T-helper 2 cell treated with Interferon-gamma antibody and Interleukin-4, amounts not matched to agents 5 μg/mL and 100 μg/mL, for 36 hours (primary cell): Measurements from ENCODE around the gene BRINP3.
"Not testable (repeated sequence)": the region's sequence is repeated elsewhere in the genome, so short reads cannot be mapped to it uniquely, and the experiment has no call there.

Experiments
- DNase-seq: peaks from one replicate; pipeline ENCODE4 v3.0.0; 2021; ENCODE audit warnings: low spot score
- H3K27ac Mint-ChIP-seq: one replicate; pipeline ENCODE4 v1.8.0; 2021; ENCODE audit warnings: mild to moderate bottlenecking, mixed read lengths
- H3K27me3 Mint-ChIP-seq: one replicate; pipeline ENCODE4 v1.8.0; 2021; ENCODE audit warnings: low read depth, mixed read lengths
- H3K36me3 Mint-ChIP-seq: one replicate; pipeline ENCODE4 v1.8.0; 2021; ENCODE audit warnings: low read depth, mixed read lengths
- H3K4me1 Mint-ChIP-seq: one replicate; pipeline ENCODE4 v1.8.0; 2021; ENCODE audit warnings: low read depth, mixed read lengths
- H3K4me3 Mint-ChIP-seq: one replicate; pipeline ENCODE4 v1.8.0; 2022; ENCODE audit warnings: mild to moderate bottlenecking, moderate library complexity, mixed read lengths
- H3K9me3 Mint-ChIP-seq: one replicate; pipeline ENCODE4 v1.8.0; 2021; ENCODE audit warnings: mixed read lengths

BRINP3 gene

GRCh38 chr1:190477762-190478148, at the start of gene BRINP3:
BRINP3 (minus strand) TSS chr1:190477864.
- no peaks in the 10 kb centered on the region for H3K9me3 Mint-ChIP-seq
- no peak for DNase-seq
- H3K27me3 Mint-ChIP-seq = peaks cover 41% of the 10 kb centered on the region
- no peaks in the 10 kb centered on the region for H3K4me1 Mint-ChIP-seq
- H3K36me3 Mint-ChIP-seq = no peaks in the 10 kb centered on the region
- H3K27ac Mint-ChIP-seq = no peak within 1 kb of the TSS
- H3K4me3 Mint-ChIP-seq = no peak within 1 kb of the TSS

GRCh38 chr1:190511554-190511953, 33.9 kb upstream of the BRINP3 start:
- Mint-ChIP-seq H3K27me3 (no peaks in the 10 kb centered on the region), H3K4me1 (no peaks in the 10 kb centered on the region), H3K4me3 (no peak overlapping the region), H3K27ac (no peak overlapping the region), H3K36me3 (no peaks in the 10 kb centered on the region), H3K9me3 (peaks cover 4% of the 10 kb centered on the region)
- DNase-seq = no peak

GRCh38 chr1:190507357-190507756, 29.7 kb upstream of the BRINP3 start:
- H3K27ac Mint-ChIP-seq = no peak overlapping the region
- H3K27me3 Mint-ChIP-seq = no peaks in the 10 kb centered on the region
- H3K4me1 Mint-ChIP-seq = no peaks in the 10 kb centered on the region
- no peaks in the 10 kb centered on the region for H3K36me3 Mint-ChIP-seq
- no peak for DNase-seq
- peaks cover 13% of the 10 kb centered on the region for H3K9me3 Mint-ChIP-seq
- no peak overlapping the region for H3K4me3 Mint-ChIP-seq

- H3K27me3 Mint-ChIP-seq, H3K36me3 Mint-ChIP-seq, H3K4me3 Mint-ChIP-seq, H3K4me1 Mint-ChIP-seq, DNase-seq, H3K27ac Mint-ChIP-seq: not testable (repeated sequence)
- peaks cover 12% of the 10 kb centered on the region for H3K9me3 Mint-ChIP-seq
Measured at GRCh38 chr1:190504539-190504938, 26.9 kb upstream of the BRINP3 start.

GRCh38 chr1:190497565-190497964, 19.9 kb upstream of the BRINP3 start:
- Mint-ChIP-seq H3K27ac (no peak overlapping the region), H3K4me3 (no peak overlapping the region), H3K9me3 (peaks cover 11% of the 10 kb centered on the region), H3K36me3 (no peaks in the 10 kb centered on the region), H3K4me1 (no peaks in the 10 kb centered on the region), H3K27me3 (no peaks in the 10 kb centered on the region)
- no peak for DNase-seq

- Mint-ChIP-seq H3K9me3 (peaks cover 11% of the 10 kb centered on the region), H3K27me3 (no peaks in the 10 kb centered on the region), H3K36me3 (no peaks in the 10 kb centered on the region), H3K4me1 (no peaks in the 10 kb centered on the region), H3K4me3 (no peak overlapping the region), H3K27ac (no peak overlapping the region)
- no peak for DNase-seq
Measured at GRCh38 chr1:190494451-190494850, 16.8 kb upstream of the BRINP3 start.

GRCh38 chr1:190491404-190491803, 13.7 kb upstream of the BRINP3 start:
- no peaks in the 10 kb centered on the region for H3K27me3 Mint-ChIP-seq
- peaks cover 3% of the 10 kb centered on the region for H3K9me3 Mint-ChIP-seq
- H3K4me3 Mint-ChIP-seq = no peak overlapping the region
- DNase-seq = no peak
- no peaks in the 10 kb centered on the region for H3K4me1 Mint-ChIP-seq
- H3K27ac Mint-ChIP-seq = no peak overlapping the region
- H3K36me3 Mint-ChIP-seq = no peaks in the 10 kb centered on the region

- Mint-ChIP-seq H3K9me3 (no peaks in the 10 kb centered on the region), H3K4me3 (no peak overlapping the region), H3K27me3 (peaks cover 1% of the 10 kb centered on the region), H3K36me3 (no peaks in the 10 kb centered on the region), H3K27ac (no peak overlapping the region), H3K4me1 (no peaks in the 10 kb centered on the region)
- no peak for DNase-seq
Measured at GRCh38 chr1:190484045-190484444, 6.4 kb upstream of the BRINP3 start.

GRCh38 chr1:190480231-190480630, 2.6 kb upstream of the BRINP3 start:
- DNase-seq = no peak
- H3K4me3 Mint-ChIP-seq = no peak overlapping the region
- H3K9me3 Mint-ChIP-seq = no peaks in the 10 kb centered on the region
- no peak overlapping the region for H3K27ac Mint-ChIP-seq
- H3K27me3 Mint-ChIP-seq = peaks cover 34% of the 10 kb centered on the region
- no peaks in the 10 kb centered on the region for H3K4me1 Mint-ChIP-seq
- H3K36me3 Mint-ChIP-seq = no peaks in the 10 kb centered on the region

GRCh38 chr1:190479516-190479915, 1.9 kb upstream of the BRINP3 start:
- H3K36me3 Mint-ChIP-seq = no peaks in the 10 kb centered on the region
- DNase-seq = no peak
- peaks cover 41% of the 10 kb centered on the region for H3K27me3 Mint-ChIP-seq
- no peak overlapping the region for H3K4me3 Mint-ChIP-seq
- no peak overlapping the region for H3K27ac Mint-ChIP-seq
- no peaks in the 10 kb centered on the region for H3K9me3 Mint-ChIP-seq
- no peaks in the 10 kb centered on the region for H3K4me1 Mint-ChIP-seq

- Mint-ChIP-seq H3K36me3 (no peaks in the 10 kb centered on the region), H3K4me3 (no peak overlapping the region)
Measured at GRCh38 chr1:190479050-190479397, 1.4 kb upstream of the BRINP3 start.

GRCh38 chr1:190478149-190479049, 735 bp upstream of the BRINP3 start:
- no peaks in the 10 kb centered on the region for H3K4me1 Mint-ChIP-seq
- no peak for DNase-seq
- no peak overlapping the region for H3K4me3 Mint-ChIP-seq
- H3K9me3 Mint-ChIP-seq = no peaks in the 10 kb centered on the region
- no peaks in the 10 kb centered on the region for H3K36me3 Mint-ChIP-seq
- H3K27ac Mint-ChIP-seq = no peak overlapping the region
- H3K27me3 Mint-ChIP-seq = peaks cover 41% of the 10 kb centered on the region

More at GRCh38 chr1:190479050-190479397, 1.4 kb upstream of the BRINP3 start:
- Mint-ChIP-seq H3K4me1 (no peaks in the 10 kb centered on the region), H3K27me3 (peaks cover 41% of the 10 kb centered on the region), H3K27ac (no peak overlapping the region), H3K9me3 (no peaks in the 10 kb centered on the region)
- no peak for DNase-seq

- no peaks in the 10 kb centered on the region for H3K4me1 Mint-ChIP-seq
- H3K27ac Mint-ChIP-seq = no peak overlapping the region
- H3K4me3 Mint-ChIP-seq = no peak overlapping the region
- no peaks in the 10 kb centered on the region for H3K36me3 Mint-ChIP-seq
- peaks cover 41% of the 10 kb centered on the region for H3K27me3 Mint-ChIP-seq
- no peaks in the 10 kb centered on the region for H3K9me3 Mint-ChIP-seq
- no peak for DNase-seq
Measured at GRCh38 chr1:190476806-190477205, 858 bp downstream of the BRINP3 start.

- Mint-ChIP-seq H3K36me3 (no peaks in the 10 kb centered on the region), H3K27ac (no peak overlapping the region), H3K4me3 (no peak overlapping the region), H3K4me1 (no peaks in the 10 kb centered on the region), H3K9me3 (no peaks in the 10 kb centered on the region), H3K27me3 (peaks cover 41% of the 10 kb centered on the region)
- no peak for DNase-seq
Measured at GRCh38 chr1:190476321-190476720, 1.3 kb downstream of the BRINP3 start.
